MV-4-11 (cell line): ENCODE data around the gene GRK1.
A peak's percentile ranks its signal among the peaks of the same experiment; 100 is the strongest.

ENCODE experiments used
- DNase-seq: peaks from one replicate; lab custom pipeline; 2025; lab: John Stamatoyannopoulos, UW

GRK1 gene

GRCh38 chr13:113729187-113730019, 62.4 kb downstream of the GRK1 start:
- DNase-seq = no peak

GRCh38 chr13:113730258-113730691, 63.3 kb downstream of the GRK1 start:
- no peak for DNase-seq

DNA sequence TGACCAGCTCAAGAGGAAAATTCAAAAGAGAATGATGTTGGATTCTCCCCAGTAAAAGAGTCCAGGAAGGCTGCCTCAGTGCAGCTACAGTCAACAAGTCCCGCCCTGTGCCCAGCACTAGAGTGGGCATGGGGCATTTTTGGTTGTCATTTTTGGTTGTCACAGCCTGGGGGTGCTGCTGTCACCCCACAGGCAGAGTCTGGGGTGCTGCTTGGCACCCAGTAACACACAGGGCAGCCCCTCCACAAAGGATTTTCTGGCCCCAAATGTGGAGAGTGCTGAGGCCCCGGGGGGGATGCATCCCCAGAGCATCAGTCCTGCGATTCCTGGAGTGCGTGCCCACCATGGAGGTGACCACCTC, 63.8 kb downstream of the GRK1 start:
- no peak for DNase-seq

DNA sequence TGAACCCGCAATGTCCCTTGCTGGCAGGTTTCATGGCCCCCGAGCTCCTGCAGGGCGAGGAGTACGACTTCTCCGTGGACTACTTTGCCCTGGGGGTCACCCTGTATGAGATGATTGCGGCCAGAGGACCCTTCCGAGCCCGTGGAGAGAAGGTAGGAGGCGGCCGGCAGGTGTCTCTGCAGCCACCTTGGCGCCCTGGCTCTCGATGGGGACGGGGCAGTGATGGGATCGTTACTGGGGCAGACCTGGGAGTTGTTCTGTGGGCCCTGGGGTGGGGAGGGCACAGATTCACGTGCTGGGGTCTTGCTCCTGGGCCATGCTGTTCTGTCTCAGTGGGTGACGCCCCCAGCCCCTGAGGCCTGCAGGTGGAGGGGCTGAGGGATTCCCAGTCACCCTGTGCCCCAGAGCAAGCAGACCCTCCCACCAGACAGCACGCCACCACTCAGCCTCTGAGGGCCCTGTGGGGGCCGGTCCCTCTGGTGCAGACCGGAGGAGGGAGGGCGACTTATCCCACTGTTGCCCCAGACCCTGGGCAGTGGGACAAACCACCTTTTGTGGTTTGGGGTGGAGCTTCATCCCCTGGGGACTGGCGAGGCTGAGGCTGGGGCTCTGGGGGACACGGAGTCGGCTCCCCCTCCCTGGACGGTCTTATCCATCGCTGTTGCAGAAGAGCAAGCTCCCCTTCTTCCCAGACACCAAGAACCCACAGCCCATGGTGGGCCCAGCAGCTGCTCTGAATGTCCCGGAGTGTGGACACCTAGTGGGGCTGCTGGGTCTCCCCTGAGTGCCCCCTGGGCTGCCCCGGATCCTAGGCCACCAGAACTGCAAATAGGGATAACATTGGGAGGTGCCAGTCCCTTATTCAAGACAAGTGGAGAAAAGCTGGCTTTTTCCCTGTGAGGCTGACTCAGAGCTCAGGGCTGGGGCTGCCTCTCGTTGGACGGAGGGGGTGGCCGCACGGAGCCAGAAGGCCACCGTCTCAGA, 64.5 kb downstream of the GRK1 start:
- no peak for DNase-seq

- DNase-seq = peak; percentile 63
These were observed 65.3 kb downstream of the GRK1 start for GRCh38 chr13:113732176-113732960.

- DNase-seq = no peak
These were observed 66.2 kb downstream of the GRK1 start for GRCh38 chr13:113732961-113733950.

DNA sequence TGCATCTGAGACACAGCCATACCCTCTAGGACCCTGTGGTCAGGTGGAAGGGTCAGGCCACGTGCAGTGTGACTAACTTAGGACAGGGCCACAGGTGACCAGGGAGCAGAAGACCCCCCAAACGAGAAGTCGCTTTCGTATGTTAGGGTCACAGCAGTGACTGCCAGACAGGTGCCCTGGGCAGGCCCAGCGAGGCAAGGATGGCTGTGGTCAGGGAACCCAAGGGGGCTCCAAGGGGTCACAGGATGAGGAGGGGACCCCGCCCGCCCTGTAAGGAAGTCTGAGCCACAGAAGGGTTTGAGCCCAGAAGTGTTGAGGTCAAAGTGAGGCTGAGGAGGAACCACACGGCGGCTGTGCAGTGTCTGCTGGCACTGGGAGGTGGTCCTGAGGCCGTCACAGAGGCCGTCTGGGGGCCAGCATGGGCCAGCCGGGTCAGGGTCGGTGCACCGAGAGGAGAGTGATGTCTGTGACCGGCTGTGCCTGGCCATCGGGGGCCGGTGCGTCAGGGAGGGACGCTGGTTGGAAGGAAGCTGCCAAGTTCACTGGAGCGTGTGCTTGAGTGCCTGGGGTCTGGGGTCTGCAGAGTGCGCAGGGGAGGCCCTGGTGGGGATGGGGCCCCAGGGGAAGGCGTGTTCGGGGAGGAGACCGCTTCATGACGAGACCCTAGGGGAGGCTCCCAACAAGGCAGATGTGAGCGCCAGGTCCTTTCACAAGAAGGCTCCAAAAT, 67.2 kb downstream of the GRK1 start:
- no peak for DNase-seq

- no peak for DNase-seq
These were observed 67.8 kb downstream of the GRK1 start for GRCh38 chr13:113734826-113735125.

DNA sequence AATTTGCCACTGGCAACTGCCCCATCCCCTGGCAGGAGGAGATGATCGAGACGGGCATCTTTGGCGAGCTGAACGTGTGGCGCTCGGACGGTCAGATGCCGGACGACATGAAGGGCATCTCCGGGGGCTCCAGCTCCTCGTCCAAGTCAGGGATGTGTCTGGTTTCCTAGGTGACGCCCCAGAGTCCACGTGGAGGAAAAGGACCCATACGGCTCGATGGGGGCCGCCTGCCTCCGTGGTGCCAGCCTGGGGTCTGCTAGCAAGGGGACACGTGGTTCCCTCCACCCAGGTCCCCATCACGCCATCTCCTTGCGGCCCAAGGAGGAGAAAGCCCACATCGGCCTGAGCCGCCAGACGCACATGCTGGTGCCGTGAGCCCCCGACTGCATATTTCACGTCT, 68.2 kb downstream of the GRK1 start:
- no peak for DNase-seq

- DNase-seq = no peak
These were observed 68.7 kb downstream of the GRK1 start for GRCh38 chr13:113735750-113736149.

DNA sequence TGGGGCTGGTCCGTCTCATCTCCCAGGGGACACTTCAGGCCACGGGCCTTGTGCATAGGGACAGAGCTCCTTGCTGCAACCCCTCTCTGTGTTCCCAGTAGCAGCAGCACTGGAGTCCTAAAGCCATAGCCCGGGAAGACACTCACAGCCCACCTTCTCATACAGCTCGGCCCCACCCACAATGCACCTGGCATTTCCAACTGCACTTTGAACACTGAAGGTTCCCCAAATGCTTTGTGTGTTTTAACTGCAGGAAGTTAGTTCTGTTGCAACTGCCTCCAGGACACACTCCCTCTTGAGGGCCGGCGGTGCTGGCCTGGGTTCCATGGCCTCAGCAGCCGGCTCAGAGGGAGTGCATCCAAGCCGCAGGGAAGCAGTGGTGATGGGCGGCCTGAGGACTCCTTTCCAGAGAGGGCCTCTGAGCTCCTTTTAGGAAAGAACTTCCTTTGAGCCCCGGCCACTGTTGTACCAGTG, 69.3 kb downstream of the GRK1 start:
- peak; percentile 63 for DNase-seq

- DNase-seq = no peak
These were observed 70.8 kb downstream of the GRK1 start for GRCh38 chr13:113737803-113738202.

DNA sequence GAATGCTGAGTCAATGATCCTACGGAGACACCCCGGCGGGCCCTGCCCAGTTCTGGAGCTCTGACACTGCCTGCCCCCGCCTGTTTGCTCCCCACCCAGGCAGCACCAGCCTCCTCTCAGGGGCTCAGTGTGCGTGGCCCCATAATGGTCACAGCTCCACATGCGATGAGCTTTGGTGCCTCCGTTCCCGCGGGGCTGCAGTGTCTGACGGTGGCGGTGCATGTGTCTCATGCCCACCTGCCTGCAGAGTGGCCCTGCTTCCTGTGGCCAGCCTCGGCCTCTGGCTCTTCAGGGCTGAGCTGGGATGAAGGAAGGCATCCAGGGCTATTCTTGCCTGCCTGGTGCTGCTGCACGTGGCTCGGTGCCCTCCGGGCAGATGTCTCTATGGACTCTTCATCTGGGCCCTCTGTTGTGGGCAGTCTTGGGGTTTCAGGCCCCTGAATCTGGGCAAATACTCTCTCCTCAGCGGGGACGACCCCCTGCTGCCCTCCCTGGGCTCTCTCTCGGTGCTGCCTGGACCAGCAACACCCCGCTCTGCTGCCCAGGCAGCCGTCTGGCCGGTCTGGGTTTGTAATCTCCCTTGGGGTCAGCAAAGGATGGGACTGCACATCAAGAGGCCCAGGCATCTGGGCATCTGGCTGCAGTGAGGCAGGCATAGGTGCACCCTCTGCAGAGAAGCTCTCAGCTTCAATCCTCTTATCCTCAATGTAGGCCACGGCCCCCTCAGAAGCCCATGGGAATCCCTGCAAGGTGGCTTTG, 72.7 kb downstream of the GRK1 start:
- DNase-seq = no peak

- no peak for DNase-seq
These were observed 73.2 kb downstream of the GRK1 start for GRCh38 chr13:113740286-113740556.

DNA sequence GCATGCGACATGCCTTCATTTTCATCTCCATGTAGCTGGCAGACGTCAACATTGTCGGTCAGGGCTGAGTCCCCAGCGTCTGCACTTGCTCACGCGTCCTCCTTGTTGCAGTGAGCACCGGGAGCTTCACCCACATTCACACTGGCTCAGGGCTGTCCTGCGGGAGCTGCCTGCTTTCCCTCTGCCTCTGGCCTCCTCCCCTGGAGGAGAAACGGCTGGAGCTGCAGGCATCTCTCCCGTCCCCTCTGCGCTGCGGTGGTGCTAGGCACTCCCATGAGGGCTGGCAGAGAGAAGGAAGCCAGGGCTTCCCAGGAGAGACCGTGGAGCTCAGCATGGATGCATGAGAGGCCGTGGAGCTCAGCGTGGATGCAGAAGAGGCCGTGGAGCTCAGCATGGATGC, 73.6 kb downstream of the GRK1 start:
- DNase-seq = no peak

- DNase-seq = peak; percentile 78
These were observed 74.2 kb downstream of the GRK1 start for GRCh38 chr13:113741191-113741668.

DNA sequence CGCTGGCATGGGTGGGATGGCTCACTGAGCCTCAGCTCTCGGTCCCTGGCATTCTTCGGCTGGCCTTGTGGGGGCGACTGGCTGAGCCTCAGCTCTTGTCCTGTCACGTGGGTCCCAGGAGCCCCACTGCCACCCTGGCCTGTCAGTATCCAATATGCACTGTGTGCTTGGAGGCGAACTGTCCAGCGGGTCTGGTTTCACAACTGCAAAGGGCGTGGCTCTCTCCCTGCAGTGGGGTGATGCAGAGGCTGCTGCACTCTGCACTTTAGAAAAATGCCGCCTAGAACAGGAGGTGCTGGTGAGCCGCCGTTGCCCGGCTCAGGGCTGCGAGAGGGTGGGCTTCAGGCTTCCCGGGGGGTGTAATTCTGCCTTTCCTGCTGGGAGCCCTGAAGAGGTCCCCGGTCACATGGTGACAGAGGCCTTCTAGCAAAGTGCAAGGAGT, 75.0 kb downstream of the GRK1 start:
- peak; percentile 87 for DNase-seq

DNA sequence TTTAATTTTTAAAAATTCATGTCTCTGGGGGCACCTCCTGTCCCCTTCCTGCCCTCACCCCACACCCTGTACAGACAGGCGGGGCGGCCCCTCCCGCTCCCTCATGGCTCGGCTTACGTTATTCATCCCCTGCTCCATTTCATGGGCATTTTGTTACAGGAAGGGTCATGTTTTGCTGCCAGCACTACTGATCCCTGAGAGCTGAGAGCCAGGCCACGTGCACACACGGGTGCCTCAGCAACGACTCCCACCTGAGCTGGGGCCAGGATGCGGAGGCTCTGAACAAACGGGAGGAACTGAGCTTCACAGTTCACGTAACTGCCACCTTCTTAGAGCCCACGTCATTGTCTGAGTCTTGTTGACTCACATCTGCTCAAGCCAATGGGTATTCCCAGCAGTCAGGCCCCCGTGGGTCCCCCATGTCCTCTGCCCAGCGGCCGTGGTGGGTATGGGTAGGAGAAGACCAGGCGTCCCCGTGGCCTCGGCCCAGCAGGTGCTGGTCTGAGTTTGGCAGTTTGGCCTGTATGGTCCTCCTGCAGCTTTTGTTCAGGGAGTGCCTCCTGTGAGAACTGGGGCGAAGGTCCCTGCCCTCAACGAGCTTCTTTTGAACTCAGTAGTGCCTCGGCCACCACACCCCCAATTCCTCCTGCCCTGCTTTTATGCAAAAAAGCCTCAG, 75.6 kb downstream of the GRK1 start:
- DNase-seq = no peak
